Vagina (tissue), 2 donors: ENCODE measurements around the gene TSHZ1.

Experiments
- POLR2A ChIP-seq, 2 donors: fragments of 450-650 bp; IDR thresholded peaks; one replicate each; pipeline ENCODE4 v1.6.1; 2017; ENCODE audit warnings: antibody characterized with exemption in 2 of 2, mild to moderate bottlenecking in 2 of 2, moderate library complexity in 2 of 2
- TF ChIP-seq, protein P1 (sequence below), 3 experiments: fragments of 450-650 bp in 2 of 3; fragments of 200-600 bp in 1 of 3; sonication (generic) in 1 of 3; IDR thresholded peaks; one replicate each; pipeline ENCODE4 v1.5.1; 2017 to 2019; ENCODE audit warnings: antibody characterized with exemption in 3 of 3, mild to moderate bottlenecking in 2 of 3, moderate library complexity in 2 of 3

DNA sequence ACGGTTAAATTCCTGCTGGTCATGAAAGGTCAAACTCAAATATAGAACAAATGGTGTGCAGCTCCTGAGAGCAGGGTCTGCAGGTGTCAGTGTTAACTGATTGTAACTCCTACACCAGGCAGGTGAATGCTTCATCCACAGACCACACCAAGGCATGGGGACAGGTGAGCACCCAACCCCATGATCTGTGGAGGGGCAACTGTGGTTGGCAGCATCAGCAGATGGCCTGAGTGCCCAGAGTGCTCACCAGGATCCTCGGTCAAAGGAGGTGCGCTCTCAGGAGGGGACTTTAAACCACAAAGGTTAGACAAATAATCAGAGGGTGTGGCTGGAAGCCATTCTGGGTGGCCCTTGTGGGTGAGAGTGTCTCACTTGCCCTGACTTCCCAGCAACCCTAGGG lies 46.1 kb upstream of the TSHZ1 start:
- TF ChIP-seq, protein P1, sequence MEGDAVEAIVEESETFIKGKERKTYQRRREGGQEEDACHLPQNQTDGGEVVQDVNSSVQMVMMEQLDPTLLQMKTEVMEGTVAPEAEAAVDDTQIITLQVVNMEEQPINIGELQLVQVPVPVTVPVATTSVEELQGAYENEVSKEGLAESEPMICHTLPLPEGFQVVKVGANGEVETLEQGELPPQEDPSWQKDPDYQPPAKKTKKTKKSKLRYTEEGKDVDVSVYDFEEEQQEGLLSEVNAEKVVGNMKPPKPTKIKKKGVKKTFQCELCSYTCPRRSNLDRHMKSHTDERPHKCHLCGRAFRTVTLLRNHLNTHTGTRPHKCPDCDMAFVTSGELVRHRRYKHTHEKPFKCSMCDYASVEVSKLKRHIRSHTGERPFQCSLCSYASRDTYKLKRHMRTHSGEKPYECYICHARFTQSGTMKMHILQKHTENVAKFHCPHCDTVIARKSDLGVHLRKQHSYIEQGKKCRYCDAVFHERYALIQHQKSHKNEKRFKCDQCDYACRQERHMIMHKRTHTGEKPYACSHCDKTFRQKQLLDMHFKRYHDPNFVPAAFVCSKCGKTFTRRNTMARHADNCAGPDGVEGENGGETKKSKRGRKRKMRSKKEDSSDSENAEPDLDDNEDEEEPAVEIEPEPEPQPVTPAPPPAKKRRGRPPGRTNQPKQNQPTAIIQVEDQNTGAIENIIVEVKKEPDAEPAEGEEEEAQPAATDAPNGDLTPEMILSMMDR (IDR thresholded peaks at IDR 0.05), result no peak
- TF ChIP-seq POLR2A (IDR thresholded peaks at IDR 0.05), result no peak
